AG08396 (cell line): ENCODE results near the gene ADAMTS19.

Experiments used
- DNase-seq: peaks from one replicate; pipeline ENCODE4 v3.0.0; 2012; ENCODE audit warnings: low spot score, mixed read lengths

Gene ADAMTS19

DNA sequence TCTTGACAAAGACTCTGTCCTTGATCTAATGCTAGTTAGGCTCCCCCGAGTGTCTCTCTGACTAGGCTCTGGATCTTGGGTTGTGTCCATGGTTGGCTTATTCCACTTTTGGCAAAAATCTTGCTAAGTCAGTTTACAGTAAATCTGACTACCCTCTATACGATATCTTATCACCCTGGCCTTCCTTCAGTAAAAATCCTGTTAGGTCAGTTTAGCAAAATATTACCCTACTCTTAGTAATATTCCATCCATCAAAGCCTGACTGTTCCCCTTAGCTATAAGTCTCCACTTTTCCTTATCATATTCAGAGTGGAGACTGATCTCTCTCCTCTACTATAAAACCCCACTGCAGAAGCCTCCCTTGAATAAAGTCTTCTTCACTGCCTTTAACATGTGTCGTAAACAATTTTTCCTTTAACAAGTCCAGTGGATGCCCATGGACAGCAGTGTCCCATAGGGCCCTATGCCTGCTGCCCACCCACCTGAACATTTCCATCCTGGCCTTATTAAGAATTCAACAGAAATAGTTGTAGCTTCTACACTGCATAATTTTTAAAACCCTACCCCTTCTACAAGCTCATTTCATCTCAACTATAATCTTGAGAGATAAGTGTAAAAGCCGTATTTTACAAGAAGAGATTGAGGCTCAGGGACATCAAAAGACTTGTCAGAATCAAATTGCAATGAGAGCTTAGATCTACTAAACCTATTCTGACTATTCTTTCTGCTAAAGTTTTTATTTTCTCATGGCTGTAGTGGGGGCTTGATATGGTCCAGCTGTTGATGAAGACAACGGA, 310.1 kb downstream of the ADAMTS19 start:
- no peak for DNase-seq

DNA sequence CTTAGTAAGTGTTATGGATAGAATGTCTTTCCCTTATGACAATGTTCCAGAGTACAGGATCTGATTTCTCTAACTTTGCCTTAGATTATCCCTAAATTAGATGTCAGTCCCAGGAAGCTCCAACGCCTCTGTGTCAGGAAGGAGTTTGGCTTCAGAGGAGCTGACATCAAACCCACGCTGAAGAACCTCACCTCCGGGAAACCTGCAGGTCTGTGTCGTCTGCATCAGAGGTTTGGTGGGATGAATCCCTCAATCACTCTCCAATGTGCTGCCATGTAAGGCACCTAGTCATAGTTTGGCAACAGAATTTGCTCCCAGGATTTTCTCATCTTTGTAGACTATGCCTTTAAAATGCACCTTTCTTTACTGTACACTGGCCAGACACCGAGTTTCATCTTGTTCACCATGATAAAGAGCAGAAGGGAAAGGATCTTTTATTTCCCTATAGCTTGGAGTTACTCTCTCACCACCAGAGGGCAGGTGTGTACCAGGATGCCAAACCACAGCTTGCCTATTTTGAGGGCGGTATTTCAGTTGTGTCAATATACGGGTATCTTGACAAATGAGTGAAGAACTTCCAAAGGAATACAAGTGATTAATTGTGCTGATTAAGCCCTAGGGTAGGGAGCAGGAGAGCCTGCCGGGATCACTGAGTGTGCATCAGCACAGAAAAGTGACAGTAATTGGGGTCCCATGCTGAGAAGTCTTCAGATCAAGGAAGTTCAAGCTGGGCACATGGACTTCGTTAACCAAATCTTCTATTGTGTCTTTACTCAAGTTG, 311.1 kb downstream of the ADAMTS19 start:
- DNase-seq = peak; percentile 27

DNA sequence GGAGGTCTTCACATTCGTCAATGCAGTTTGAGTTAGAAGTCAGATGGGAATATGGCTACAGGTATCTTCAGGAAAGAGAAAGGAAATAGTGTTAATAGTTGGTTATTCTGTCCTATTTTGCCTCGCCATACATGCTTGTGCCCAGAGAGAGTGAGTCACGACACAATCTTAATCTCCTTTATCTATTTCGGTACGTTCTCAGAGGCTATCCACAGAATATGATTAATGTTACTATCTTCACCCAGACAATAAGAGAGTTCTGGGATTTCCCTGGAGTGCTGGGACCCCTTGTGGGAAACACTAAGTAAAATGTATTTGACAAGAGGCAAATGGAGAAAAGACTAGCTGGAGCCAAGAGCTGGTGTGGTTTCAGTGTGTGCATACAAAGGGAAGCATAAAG, 313.3 kb downstream of the ADAMTS19 start:
- no peak for DNase-seq

DNA sequence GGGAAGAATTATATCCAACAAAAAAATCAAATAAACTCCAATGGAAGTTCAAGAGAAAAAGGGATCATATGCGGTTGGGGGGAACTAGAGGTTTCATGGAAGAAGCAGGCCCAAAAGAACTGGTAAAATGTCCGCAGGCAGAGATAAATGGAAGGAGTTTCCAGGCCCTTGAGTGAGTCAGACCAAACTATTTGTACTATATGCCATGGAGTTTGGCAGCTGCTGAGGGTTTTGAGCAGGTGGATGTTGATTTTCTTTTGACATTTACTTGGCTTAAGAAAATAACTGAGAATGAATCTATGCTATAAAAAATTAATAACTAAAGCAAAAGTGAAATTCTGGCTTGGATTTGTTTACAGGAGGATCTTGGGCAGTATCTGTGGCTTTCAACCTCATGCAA, 321.5 kb downstream of the ADAMTS19 start:
- no peak for DNase-seq
